ENCODE measurements around the gene GON4L. TPM values are rescaled to one million over a fixed set of nuclear protein-coding genes. Genes with fewer than 3 reads are reported as not detected.

GON4L gene
- total and polyA plus RNA-seq, 2 experiments from 2014 or later: 45.2 to 93.1 TPM

DNA sequence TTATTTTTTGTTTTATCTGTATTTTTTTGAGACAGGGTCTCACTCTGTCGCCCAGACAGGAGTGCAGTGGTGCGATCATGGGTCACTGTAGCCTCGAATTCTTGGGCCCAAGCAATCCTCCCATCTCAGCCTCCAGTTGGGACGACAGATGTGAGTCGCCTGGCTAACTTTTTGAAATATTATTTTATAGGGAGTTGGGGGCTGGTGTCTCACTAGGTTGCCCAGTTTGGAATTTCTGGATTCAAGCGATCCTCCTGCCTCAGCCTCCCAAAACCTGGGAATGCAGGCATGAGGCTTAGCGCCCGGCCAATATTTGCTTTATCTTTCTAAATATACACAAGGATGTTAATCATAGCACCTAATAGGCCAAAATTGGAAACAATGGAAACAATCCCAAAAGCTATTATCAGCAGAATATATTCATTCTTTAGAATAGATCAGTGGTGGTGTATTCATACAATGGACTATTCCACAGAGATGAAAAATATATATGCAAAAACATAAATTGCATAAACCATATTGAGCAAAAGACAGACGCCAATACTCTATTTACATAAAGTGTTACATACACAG, 112.2 kb downstream of the GON4L start (continued):
- TF ChIP-seq EZH2phosphoT487 (IDR thresholded peaks at IDR 0.05; ENCODE audit: unreplicated experiment) (no peak), POLR2AphosphoS5 (IDR thresholded peaks at IDR 0.05; ENCODE audit: low read depth) (no peak)
- TF ChIP-seq, protein P1, sequence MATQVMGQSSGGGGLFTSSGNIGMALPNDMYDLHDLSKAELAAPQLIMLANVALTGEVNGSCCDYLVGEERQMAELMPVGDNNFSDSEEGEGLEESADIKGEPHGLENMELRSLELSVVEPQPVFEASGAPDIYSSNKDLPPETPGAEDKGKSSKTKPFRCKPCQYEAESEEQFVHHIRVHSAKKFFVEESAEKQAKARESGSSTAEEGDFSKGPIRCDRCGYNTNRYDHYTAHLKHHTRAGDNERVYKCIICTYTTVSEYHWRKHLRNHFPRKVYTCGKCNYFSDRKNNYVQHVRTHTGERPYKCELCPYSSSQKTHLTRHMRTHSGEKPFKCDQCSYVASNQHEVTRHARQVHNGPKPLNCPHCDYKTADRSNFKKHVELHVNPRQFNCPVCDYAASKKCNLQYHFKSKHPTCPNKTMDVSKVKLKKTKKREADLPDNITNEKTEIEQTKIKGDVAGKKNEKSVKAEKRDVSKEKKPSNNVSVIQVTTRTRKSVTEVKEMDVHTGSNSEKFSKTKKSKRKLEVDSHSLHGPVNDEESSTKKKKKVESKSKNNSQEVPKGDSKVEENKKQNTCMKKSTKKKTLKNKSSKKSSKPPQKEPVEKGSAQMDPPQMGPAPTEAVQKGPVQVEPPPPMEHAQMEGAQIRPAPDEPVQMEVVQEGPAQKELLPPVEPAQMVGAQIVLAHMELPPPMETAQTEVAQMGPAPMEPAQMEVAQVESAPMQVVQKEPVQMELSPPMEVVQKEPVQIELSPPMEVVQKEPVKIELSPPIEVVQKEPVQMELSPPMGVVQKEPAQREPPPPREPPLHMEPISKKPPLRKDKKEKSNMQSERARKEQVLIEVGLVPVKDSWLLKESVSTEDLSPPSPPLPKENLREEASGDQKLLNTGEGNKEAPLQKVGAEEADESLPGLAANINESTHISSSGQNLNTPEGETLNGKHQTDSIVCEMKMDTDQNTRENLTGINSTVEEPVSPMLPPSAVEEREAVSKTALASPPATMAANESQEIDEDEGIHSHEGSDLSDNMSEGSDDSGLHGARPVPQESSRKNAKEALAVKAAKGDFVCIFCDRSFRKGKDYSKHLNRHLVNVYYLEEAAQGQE (IDR thresholded peaks at IDR 0.05; ENCODE audit: unreplicated experiment): no peak

DNA sequence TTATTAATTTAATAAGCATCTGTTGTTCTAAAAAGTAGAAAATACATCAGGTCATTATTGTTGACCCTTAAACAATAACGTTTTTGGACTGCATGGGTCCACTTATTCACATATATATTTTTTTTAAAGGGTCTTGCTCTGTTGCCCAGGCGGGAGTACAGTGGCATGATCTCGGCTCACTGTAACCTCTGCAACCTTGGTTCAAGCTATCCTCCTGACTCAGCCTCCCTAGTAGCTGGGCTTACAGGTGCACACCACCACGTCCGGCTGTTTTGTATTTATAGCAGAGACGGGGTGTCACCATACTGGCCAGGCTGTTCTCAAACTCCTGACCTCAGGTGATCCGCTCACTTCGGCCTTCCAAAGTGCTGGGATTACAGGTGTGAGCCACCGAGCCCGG, 115.1 kb downstream of the GON4L start:
- peaks cover 23% of the 10 kb centered on the region for H3K36me3 Mint-ChIP-seq (ENCODE audit: low read depth)
- no peaks in the 10 kb centered on the region for H3K79me2 ChIP-seq (replicated peaks; ENCODE audit: insufficient read depth)
- H3K36me3 ChIP-seq (ENCODE audit: insufficient read depth): peaks cover 9% of the 10 kb centered on the region
- peaks cover 7% of the 10 kb centered on the region for H3K27me3 Mint-ChIP-seq (ENCODE audit: insufficient read depth, low read depth, poor library complexity)
- 0 out of 2 replicates have a peak, but pooled peaks cover 3% of the 10 kb centered on the region for H3F3A ChIP-seq (replicated peaks; ENCODE audit: low read depth)
- no peak overlapping the region for H3K4me3 Mint-ChIP-seq
- H4K20me1 ChIP-seq (replicated peaks; ENCODE audit: insufficient read depth): no peaks in the 10 kb centered on the region
- H3K27ac Mint-ChIP-seq: no peak overlapping the region
- no peak overlapping the region for H2AFZ ChIP-seq
- no peak for TF ChIP-seq STAT1 (IDR thresholded peaks at IDR 0.05; ENCODE audit: unreplicated experiment)
- no peak for TF ChIP-seq ZNF331 (CRISPR knock-in tag; IDR thresholded peaks at IDR 0.05; ENCODE audit: low read depth)
- no peak for TF ChIP-seq JUNB (IDR thresholded peaks at IDR 0.05; ENCODE audit: unreplicated experiment)
- TF ChIP-seq, protein P2, sequence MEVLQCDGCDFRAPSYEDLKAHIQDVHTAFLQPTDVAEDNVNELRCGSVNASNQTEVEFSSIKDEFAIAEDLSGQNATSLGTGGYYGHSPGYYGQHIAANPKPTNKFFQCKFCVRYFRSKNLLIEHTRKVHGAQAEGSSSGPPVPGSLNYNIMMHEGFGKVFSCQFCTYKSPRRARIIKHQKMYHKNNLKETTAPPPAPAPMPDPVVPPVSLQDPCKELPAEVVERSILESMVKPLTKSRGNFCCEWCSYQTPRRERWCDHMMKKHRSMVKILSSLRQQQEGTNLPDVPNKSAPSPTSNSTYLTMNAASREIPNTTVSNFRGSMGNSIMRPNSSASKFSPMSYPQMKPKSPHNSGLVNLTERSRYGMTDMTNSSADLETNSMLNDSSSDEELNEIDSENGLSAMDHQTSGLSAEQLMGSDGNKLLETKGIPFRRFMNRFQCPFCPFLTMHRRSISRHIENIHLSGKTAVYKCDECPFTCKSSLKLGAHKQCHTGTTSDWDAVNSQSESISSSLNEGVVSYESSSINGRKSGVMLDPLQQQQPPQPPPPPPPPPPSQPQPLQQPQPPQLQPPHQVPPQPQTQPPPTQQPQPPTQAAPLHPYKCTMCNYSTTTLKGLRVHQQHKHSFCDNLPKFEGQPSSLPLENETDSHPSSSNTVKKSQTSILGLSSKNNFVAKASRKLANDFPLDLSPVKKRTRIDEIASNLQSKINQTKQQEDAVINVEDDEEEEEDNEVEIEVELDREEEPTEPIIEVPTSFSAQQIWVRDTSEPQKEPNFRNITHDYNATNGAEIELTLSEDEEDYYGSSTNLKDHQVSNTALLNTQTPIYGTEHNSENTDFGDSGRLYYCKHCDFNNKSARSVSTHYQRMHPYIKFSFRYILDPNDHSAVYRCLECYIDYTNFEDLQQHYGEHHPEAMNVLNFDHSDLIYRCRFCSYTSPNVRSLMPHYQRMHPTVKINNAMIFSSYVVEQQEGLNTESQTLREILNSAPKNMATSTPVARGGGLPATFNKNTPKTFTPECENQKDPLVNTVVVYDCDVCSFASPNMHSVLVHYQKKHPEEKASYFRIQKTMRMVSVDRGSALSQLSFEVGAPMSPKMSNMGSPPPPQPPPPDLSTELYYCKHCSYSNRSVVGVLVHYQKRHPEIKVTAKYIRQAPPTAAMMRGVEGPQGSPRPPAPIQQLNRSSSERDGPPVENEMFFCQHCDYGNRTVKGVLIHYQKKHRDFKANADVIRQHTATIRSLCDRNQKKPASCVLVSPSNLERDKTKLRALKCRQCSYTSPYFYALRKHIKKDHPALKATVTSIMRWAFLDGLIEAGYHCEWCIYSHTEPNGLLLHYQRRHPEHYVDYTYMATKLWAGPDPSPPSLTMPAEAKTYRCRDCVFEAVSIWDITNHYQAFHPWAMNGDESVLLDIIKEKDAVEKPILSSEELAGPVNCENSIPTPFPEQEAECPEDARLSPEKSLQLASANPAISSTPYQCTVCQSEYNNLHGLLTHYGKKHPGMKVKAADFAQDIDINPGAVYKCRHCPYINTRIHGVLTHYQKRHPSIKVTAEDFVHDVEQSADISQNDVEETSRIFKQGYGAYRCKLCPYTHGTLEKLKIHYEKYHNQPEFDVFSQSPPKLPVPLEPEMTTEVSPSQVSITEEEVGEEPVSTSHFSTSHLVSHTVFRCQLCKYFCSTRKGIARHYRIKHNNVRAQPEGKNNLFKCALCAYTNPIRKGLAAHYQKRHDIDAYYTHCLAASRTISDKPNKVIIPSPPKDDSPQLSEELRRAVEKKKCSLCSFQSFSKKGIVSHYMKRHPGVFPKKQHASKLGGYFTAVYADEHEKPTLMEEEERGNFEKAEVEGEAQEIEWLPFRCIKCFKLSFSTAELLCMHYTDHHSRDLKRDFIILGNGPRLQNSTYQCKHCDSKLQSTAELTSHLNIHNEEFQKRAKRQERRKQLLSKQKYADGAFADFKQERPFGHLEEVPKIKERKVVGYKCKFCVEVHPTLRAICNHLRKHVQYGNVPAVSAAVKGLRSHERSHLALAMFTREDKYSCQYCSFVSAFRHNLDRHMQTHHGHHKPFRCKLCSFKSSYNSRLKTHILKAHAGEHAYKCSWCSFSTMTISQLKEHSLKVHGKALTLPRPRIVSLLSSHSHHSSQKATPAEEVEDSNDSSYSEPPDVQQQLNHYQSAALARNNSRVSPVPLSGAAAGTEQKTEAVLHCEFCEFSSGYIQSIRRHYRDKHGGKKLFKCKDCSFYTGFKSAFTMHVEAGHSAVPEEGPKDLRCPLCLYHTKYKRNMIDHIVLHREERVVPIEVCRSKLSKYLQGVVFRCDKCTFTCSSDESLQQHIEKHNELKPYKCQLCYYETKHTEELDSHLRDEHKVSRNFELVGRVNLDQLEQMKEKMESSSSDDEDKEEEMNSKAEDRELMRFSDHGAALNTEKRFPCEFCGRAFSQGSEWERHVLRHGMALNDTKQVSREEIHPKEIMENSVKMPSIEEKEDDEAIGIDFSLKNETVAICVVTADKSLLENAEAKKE (CRISPR knock-in tag; IDR thresholded peaks at IDR 0.05): no peak
- TF ChIP-seq, protein P3, sequence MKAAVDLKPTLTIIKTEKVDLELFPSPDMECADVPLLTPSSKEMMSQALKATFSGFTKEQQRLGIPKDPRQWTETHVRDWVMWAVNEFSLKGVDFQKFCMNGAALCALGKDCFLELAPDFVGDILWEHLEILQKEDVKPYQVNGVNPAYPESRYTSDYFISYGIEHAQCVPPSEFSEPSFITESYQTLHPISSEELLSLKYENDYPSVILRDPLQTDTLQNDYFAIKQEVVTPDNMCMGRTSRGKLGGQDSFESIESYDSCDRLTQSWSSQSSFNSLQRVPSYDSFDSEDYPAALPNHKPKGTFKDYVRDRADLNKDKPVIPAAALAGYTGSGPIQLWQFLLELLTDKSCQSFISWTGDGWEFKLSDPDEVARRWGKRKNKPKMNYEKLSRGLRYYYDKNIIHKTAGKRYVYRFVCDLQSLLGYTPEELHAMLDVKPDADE (IDR thresholded peaks at IDR 0.05): no peak
- TF ChIP-seq, protein P4, sequence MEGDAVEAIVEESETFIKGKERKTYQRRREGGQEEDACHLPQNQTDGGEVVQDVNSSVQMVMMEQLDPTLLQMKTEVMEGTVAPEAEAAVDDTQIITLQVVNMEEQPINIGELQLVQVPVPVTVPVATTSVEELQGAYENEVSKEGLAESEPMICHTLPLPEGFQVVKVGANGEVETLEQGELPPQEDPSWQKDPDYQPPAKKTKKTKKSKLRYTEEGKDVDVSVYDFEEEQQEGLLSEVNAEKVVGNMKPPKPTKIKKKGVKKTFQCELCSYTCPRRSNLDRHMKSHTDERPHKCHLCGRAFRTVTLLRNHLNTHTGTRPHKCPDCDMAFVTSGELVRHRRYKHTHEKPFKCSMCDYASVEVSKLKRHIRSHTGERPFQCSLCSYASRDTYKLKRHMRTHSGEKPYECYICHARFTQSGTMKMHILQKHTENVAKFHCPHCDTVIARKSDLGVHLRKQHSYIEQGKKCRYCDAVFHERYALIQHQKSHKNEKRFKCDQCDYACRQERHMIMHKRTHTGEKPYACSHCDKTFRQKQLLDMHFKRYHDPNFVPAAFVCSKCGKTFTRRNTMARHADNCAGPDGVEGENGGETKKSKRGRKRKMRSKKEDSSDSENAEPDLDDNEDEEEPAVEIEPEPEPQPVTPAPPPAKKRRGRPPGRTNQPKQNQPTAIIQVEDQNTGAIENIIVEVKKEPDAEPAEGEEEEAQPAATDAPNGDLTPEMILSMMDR (conservative IDR thresholded peaks at IDR 0.05; ENCODE audit: low read depth in 2 of 2): no peak
- no peak for TF ChIP-seq NANOG (IDR thresholded peaks at IDR 0.05; ENCODE audit: borderline replicate concordance)
- no peak for TF ChIP-seq POLR2AphosphoS5 (IDR thresholded peaks at IDR 0.05; ENCODE audit: low read depth)
- no peak for TF ChIP-seq EZH2phosphoT487 (IDR thresholded peaks at IDR 0.05; ENCODE audit: unreplicated experiment)
- H3K27me3 ChIP-seq (ENCODE audit: insufficient read depth): no peaks in the 10 kb centered on the region
- ATAC-seq (no peak), DNase-seq (ENCODE audit: low spot score) (no peak)
- H3K4me1 Mint-ChIP-seq: peaks cover 3% of the 10 kb centered on the region; the same call in 1 of the 3 replicates
- no peak overlapping the region for H3K4me2 ChIP-seq
- no peak overlapping the region for H3K27ac ChIP-seq (ENCODE audit: low read depth)
- no peaks in the 10 kb centered on the region; the same call in 1 of the 2 replicates for H3K4me1 ChIP-seq (ENCODE audit: insufficient read depth)
- H3K9me2 ChIP-seq (ENCODE audit: insufficient read depth): no peaks in the 10 kb centered on the region
- peaks cover 2% of the 10 kb centered on the region; the same call in 1 of the 3 replicates for H3K9me3 Mint-ChIP-seq
- no peak overlapping the region for H3K4me3 ChIP-seq
